ENCODE data around the gene FHIT.
"Not testable (repeated sequence)": the region's sequence is repeated elsewhere in the genome, so short reads cannot be mapped to it uniquely, and the experiment has no call there.

Gene FHIT

GRCh38 chr3:61224823-61225222, 26.4 kb downstream of the FHIT start:
- DNase-seq: no peak

GRCh38 chr3:61223451-61223850, 27.8 kb downstream of the FHIT start:
- no peak for DNase-seq

DNA sequence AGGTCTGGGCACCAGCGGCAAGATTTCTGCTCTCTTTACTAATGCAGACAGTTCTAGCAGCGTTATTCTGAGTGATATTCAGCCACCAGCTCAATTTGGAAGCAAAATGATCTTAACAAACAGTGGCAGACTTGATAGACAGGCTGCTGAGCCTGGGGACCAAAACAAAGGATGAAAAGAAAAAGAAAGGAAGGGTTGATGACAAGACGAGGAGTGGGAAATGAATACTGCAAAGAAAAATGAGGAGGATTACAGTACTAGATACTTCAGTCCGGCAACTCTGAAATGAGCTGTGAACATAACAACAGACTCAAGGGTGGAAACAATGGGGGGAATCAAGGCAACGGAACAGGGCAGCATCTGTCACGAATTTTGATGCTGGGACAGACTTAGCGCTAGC, 28.8 kb downstream of the FHIT start:
- DNase-seq: no peak

DNA sequence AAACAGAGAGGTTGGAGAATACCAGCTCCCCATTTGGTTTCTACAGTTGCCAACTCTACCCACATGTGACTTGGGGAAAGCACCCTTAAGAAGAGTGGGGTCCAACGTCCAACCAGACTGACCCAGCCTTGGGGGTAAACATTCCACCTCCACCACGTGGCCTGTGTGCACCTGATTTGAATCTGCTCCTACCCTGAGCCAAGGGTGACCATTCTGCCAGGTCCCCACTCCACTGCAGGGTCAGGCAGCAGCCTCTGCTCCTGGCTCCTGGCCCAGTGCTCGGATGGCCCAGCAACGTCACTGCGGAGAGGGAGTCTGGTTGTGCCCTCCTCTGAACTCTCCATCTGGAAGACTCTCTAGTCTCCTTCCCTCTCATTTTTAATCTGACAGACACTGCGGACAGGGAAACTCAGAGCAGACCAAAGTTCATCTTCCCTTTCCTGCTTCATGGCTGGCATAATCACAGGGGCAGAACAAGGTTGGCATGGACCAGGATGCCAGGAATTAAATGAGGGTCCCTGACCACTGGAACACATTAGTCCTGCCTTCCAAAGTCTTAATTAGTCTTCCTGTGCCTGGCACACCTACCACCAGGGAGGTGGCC, 29.4 kb downstream of the FHIT start:
- no peak for DNase-seq

DNA sequence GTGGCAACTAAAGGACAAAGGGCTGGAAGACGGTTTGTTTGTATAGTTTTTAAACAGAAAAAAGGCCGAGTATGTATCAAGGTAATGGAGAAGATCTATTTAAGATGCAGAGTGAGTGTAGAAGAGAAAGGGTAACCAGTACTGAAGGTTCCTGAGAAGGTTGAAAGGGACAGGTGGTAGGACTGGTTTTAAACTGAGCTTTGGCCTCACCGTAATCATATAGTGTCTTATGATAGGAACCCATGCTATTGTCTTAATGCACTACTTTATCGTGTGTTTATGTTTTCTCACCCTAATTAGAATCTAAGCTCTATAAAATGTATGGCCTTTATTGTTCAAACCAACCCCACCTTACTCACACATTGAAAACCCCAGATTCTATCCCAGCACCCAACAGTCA, 32.7 kb downstream of the FHIT start:
- DNase-seq: no peak

GRCh38 chr3:61216171-61216570, 35.1 kb downstream of the FHIT start:
- not testable (repeated sequence) for DNase-seq

GRCh38 chr3:61202086-61202485, 49.2 kb downstream of the FHIT start:
- no peak for DNase-seq

- DNase-seq: no peak
These were observed 50.2 kb downstream of the FHIT start for GRCh38 chr3:61201071-61201470.

DNA sequence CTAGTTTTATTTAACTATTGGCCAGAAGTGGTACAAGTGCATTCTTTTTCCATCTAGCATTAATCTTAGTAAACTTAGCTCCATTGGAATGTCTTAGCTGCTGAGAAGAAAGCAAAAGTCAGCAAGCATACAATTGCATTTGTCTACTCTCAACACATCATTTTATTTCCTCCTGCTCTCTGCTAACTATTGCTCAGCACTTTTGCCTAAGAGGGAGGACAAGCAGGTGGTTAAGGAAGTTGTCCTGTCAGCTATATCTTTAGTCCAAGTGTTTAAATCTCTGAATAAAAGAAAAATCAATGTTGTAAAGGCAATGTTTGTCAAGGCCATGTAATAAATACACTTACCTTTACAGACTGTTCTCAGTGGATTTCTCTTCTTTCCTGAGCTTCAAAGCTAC, 51.0 kb downstream of the FHIT start:
- no peak for DNase-seq

DNA sequence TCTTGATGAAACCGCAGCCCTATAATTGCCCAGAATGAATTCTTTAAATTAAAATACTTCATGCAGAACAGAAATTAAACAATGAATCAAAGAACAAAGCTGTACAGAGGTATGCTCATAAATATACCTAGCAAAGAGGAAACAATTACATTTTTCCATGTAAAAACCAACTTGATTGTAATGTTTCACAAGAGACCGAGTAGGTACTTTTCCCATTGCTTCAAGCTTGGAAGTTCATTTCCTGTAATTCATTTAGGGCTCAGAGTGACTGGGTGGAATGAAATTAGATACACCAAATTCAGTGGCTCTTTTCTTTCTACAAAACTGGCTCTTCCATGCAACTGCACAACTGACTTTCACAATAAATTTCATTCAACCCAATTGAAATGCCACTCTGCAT, 51.4 kb downstream of the FHIT start:
- DNase-seq: no peak

- no peak for DNase-seq
These were observed 56.2 kb downstream of the FHIT start for GRCh38 chr3:61194892-61195538.

DNA sequence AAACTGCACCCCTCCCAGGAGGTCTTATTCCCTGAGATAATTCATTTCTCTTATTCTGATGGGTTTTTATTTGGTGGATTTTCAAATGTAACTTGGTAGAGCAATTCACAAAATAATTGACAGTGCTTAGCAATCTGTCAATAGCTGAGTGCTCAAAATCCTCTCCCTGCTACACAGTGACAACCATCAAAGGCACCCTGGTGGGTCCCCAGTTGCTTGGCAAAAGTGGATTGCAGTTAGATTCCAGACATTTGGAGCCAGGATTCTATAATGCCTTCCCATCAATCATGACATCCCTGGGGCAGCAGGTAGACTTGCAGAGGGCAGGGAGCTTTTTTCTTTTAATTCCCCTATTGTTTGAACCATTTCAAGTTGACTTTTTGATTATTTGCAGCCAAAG, 59.0 kb downstream of the FHIT start:
- DNase-seq: no peak

GRCh38 chr3:61190205-61190604, 61.0 kb downstream of the FHIT start:
- DNase-seq: not testable (repeated sequence)

- no peak for DNase-seq
These were observed 65.2 kb downstream of the FHIT start for GRCh38 chr3:61186030-61186429.

GRCh38 chr3:61184956-61185355, 66.3 kb downstream of the FHIT start:
- DNase-seq: no peak

DNA sequence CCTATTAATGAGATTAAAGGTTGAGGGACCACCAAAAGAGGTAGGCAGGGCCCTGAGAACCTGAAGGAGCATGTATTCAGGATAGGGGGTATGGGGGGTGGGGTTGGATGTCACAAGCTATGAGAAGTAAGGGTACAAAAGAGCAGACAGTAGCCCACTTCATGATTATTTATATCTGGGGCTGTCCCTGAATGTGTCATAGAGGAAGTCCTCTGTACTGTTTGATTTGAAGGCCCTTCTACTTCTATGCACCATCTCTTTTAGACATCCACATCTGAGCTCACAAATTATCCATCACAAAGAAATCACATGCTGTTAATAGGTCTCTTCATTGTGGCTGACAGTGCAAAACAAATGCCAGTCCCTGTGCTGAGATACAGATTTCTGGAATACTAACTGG, 68.6 kb downstream of the FHIT start:
- DNase-seq: no peak

DNA sequence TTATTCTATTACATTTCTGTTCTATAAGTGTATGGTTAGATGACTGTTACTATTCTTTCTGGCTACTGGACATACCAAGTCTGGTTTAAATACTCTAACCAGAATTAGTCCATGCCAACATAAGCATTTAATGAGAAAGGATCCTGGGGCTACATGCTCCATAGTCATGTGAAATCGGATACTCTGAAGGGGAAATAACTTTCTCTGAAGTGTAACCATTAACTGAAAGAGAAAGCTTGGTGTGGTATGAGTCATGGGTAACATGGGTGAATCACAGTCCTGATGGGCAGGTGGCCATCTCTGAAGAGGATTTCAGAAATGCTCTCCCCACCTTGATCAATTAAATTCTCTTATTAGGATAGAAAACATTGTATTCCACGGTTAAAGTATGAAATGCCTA, 69.4 kb downstream of the FHIT start:
- no peak for DNase-seq

GRCh38 chr3:61180206-61180605, 71.0 kb downstream of the FHIT start:
- DNase-seq: no peak

DNA sequence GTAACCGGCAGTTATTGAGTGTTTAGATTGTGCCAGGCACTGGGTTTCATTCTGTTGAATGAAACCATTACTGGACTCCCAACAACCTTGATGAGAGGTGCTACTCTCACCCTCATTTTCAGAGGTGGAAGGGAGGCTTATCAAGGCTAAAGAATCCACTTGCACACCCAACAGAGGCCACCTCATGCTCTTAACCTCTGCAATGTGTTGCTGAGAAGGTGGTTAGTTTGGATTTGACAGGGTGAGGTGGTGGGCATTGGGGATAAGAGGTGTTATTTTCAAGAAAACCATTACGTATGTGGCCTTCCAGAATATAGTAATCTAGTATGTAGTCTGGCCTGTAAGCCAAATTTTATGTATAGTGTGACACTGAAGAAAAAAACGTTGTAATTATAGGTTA, 73.1 kb downstream of the FHIT start:
- no peak for DNase-seq

- DNase-seq: no peak
These were observed 73.8 kb downstream of the FHIT start for GRCh38 chr3:61177450-61177849.

DNA sequence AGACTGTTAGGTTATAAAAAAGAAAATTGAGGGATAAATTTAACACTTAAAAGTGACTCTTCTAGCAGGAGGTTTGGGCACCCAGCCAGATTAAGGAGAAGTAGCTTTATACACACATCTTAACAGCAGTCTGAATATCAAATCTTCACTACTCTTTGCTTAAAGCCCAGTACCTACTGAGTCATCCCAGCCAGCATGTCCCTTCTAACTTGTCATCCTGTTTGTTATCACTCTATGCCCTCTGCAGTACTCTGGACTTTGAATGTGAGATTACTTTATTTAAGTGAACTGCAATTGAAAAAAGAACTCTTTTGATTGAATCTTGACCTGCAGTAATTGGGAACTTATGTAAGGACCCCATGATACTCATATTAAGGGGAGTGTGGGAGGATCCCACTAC, 77.6 kb downstream of the FHIT start:
- no peak for DNase-seq

DNA sequence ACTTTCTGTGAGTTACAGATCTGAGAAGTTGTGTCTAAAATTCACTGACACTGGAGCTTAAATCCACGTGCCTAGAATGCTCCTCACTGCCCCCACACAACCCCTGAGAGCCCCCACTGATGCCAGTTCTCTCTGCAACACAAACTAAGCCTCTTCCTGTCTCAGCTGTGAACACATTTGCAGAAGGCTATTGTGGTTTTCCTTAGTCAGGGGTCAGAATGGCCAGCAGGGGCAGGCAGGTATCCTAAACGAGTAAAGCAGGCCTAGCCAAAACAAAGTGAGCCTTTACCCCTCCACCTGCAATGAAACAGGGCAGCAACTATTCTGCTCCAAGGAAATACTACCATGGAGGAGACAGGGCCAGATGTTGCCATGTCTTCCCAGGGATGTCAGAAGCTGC, 78.6 kb downstream of the FHIT start:
- DNase-seq: no peak

DNA sequence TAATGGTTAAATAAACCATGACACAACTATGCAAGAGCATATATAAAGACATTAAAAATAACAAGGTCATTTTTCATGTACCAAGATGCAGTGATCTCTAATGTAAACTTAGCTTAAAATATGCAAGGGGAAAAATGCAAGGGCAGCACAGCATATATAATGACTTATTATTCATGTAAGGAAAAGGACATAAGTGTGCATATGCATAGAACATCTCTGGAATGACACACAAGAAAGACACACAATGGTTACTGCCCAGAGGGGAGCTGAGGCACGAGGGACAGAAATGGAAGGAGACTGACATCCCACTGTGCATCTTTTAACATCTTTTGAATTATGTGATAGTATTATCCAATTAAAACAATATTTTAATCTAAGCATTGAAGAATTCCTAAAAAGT, 79.0 kb downstream of the FHIT start:
- DNase-seq: no peak

DNA sequence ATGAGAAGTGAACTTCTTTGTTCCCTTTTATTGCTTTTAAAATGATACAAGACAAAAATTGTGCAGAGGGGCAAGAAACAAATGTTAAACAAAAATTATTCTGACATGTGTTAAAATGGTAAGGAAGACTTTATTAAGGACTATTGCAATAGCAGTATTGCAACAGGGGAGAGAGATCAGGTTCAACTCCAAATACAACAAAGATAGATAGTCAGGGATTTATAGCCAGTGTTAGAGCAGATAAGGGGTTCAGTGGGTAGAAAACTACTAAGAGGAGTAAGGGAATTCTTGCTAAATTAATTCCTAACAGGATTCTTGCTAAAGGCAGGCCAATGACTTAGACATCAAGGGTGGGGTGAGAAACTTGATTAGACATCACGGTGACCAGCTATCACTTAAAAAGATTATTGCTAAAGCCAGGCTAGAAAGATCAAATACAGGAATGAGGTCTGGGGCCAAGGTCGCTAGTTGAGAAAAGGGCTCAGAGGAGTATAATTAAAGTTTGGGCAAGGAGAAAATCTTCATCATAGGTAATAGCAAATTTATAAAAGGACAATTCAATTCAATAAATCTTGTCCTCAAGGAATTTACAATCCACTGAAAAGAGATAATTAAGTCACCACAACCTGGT, 81.5 kb downstream of the FHIT start:
- DNase-seq: no peak

DNA sequence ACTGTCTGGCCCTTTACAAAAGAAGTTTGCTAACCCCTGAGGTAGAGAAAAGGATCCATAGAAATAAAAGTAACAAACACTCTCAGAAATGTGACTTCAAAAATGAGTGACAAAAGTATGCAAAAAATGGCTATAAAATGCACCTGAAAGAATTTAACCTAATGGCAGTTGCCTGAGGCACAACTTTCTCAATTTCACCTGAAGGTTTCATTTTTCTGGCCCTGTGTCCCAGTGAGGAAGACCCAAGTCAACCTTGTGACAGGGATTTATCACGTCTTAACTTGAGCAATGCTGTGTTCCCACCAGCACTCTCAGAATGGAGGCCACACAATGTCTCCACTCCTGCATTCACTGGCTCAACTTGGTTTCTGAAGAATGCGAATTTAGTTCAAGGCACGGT, 83.0 kb downstream of the FHIT start:
- DNase-seq: no peak

All from SIG-M5 (cell line).